ENCODE measurements around the gene CETP. TPM values are rescaled to one million over a fixed set of nuclear protein-coding genes. Genes with fewer than 3 reads are reported as not detected.

Gene CETP
- total and polyA plus RNA-seq, 2 of the 13 experiments (the other 11 are each of a cell fraction or from before 2014, with no cell fraction given) = 0.31 to 9.8 TPM

- TF ChIP-seq ETV5 (CRISPR knock-in tag; IDR thresholded peaks at IDR 0.05; ENCODE audit: borderline replicate concordance) (peak; percentile 31; the same call in 1 of the 2 replicates), GATAD2A (CRISPR knock-in tag; IDR thresholded peaks at IDR 0.05) (peak; percentile 81), ELF1 (CRISPR knock-in tag; IDR thresholded peaks at IDR 0.05) (peak; percentile 45; the same call in 1 of the 2 replicates), PLRG1 (conservative IDR thresholded peaks at IDR 0.05) (no peak), STAG1 (CRISPR knock-in tag; IDR thresholded peaks at IDR 0.05) (0 out of 2 replicates have a peak, but pooled peaks have one; percentile 24), JDP2 (CRISPR knock-in tag; IDR thresholded peaks at IDR 0.05; ENCODE audit: borderline replicate concordance) (no peak), ZNF800 (CRISPR knock-in tag; IDR thresholded peaks at IDR 0.05) (0 out of 2 replicates have a peak, but pooled peaks have one; percentile 20), ZNF264 (CRISPR knock-in tag; IDR thresholded peaks at IDR 0.05) (peak; percentile 59; the same call in 1 of the 2 replicates), AHDC1 (CRISPR knock-in tag; IDR thresholded peaks at IDR 0.05; ENCODE audit: borderline replicate concordance) (peak; percentile 65; the same call in 1 of the 2 replicates), ZNF18 (CRISPR knock-in tag; IDR thresholded peaks at IDR 0.05; ENCODE audit: insufficient replicate concordance) (no peak), ZNF570 (CRISPR knock-in tag; IDR thresholded peaks at IDR 0.05; ENCODE audit: borderline replicate concordance) (no peak), ZNF329 (CRISPR knock-in tag; IDR thresholded peaks at IDR 0.05; ENCODE audit: low read depth) (no peak), TOE1 (CRISPR knock-in tag; IDR thresholded peaks at IDR 0.05) (0 out of 2 replicates have a peak, but pooled peaks have one; percentile 41), ZNF362 (CRISPR knock-in tag; IDR thresholded peaks at IDR 0.05; ENCODE audit: borderline replicate concordance) (peak; percentile 96), ZNF275 (CRISPR knock-in tag; IDR thresholded peaks at IDR 0.05; ENCODE audit: borderline replicate concordance) (no peak), SRF (IDR thresholded peaks at IDR 0.05; ENCODE audit: low read depth, low read length) (no peak), NR2C2 (CRISPR knock-in tag; IDR thresholded peaks at IDR 0.05; ENCODE audit: borderline replicate concordance) (peak; percentile 33; the same call in 1 of the 2 replicates)
Observed at GRCh38 chr16:56967733-56968132, 6.0 kb downstream of the CETP start (continued).
